SH-SY5Y (cell line): ENCODE measurements around the gene CYP26A1.

Experiments used
- GATA2 ChIP-seq: IDR thresholded peaks from 2 replicates; pipeline ENCODE4 v1.6.1; 2011; ENCODE audit warnings: mild to moderate bottlenecking, low read depth, low read length
- GATA3 ChIP-seq: IDR thresholded peaks from 2 replicates; pipeline ENCODE4 v1.6.1; 2011; ENCODE audit warnings: low read depth, mild to moderate bottlenecking, low read length, moderate library complexity

GRCh38 chr10:93027508-93027907 lies 46.2 kb upstream of the CYP26A1 start:
- TF ChIP-seq GATA2 (no peak), GATA3 (no peak)
